Heart right ventricle (tissue), 16 donors: ENCODE measurements around the gene PRPF19. TPM values are rescaled to one million over a fixed set of nuclear protein-coding genes. Genes with fewer than 3 reads are reported as not detected.

ENCODE experiments used
- ATAC-seq, 8 donors: fragments of 200-7000 bp; cut with Tn5 transposase; one replicate each; pipeline ENCODE4 v1.9.1; 2020; ENCODE audit warnings: mild to moderate bottlenecking in 8 of 8, moderate library complexity in 8 of 8, moderate number of reproducible peaks in 1 of 8
- DNase-seq, 2 donors: peaks; one replicate each; pipeline ENCODE4 v3.0.0-alpha.2; 2020
- H3K27ac ChIP-seq, 10 donors: fragments of 200-600 bp; sonication (generic) in 2 of 10; one replicate each; pipeline versions ENCODE4 v1.5.0 to v1.8.0; 2020 to 2022; ENCODE audit warnings: mild to moderate bottlenecking in 3 of 10
- H3K27me3 ChIP-seq, 7 donors: fragments of 200-600 bp; one replicate each; pipeline ENCODE4 v1.8.0; 2021 to 2022; ENCODE audit warnings: mild to moderate bottlenecking in 2 of 7
- H3K36me3 ChIP-seq, 9 donors: fragments of 200-600 bp; sonication (generic) in 1 of 9; one replicate each; pipeline versions ENCODE4 v1.5.0 to v1.8.0; 2020 to 2022; ENCODE audit warnings: mild to moderate bottlenecking in 2 of 9
- H3K4me1 ChIP-seq, 9 donors: fragments of 200-600 bp; sonication (generic) in 1 of 9; one replicate each; pipeline versions ENCODE4 v1.5.0 to v1.8.0; 2020 to 2022; ENCODE audit warnings: mild to moderate bottlenecking in 4 of 9
- H3K4me3 ChIP-seq, 10 donors: fragments of 200-600 bp; sonication (generic) in 2 of 10; one replicate each; pipeline versions ENCODE4 v1.5.0 to v1.8.0; 2020 to 2022; ENCODE audit warnings: mild to moderate bottlenecking in 7 of 10, moderate library complexity in 2 of 10
- H3K9me3 ChIP-seq, 11 donors: fragments of 200-600 bp in 10 of 11; sonication (generic) in 2 of 11; one replicate each; pipeline versions ENCODE4 v1.5.0 to v1.8.0; 2013 to 2022; ENCODE audit warnings: mild to moderate bottlenecking in 2 of 11, control low read depth in 1 of 11, moderate library complexity in 1 of 11
- WGBS, 2 donors: extraction: QIAGEN DNeasy Blood & Tissue Kit; methylation state at CpG; one replicate each; pipeline ENCODE4 v1.1.7; 2013; ENCODE audit warnings: inconsistent platforms in 1 of 2; 5-methylcytosine and 5-hydroxymethylcytosine counted together
- intact Hi-C, 10 donors: fragments of 100-400 bp; cut with DNase I; formaldehyde crosslinking; loops; one replicate each; pipeline versions ENCODE4 v1.11.1 to v1.14.2; 2022
- polyA plus RNA-seq, 2 donors: library from polyadenylated mRNA; stranded (reverse); fragments of 200-250 nt; gene quantifications; one replicate each; pipeline ENCODE4 v1.2.3, GENCODE V29; 2013
- total RNA-seq, 10 donors: library from RNA; stranded (reverse); fragmentation: NEBNext Ultra II Directional in 3 of 10; extraction: Animal tissue kit (Norgen Biotek cat#: 25700) in 3 of 10; gene quantifications; one replicate each; pipeline versions ENCODE4 v1.2.1 to v1.2.4, GENCODE V29; 2021 to 2023
- TF ChIP-seq, protein P1 (sequence below), 9 donors: fragments of 200-600 bp; sonication (generic) in 2 of 9; IDR thresholded peaks; one replicate each; pipeline versions ENCODE4 v1.5.0 to v1.8.0; 2021 to 2022; ENCODE audit warnings: antibody characterized with exemption in 9 of 9, mild to moderate bottlenecking in 5 of 9, moderate library complexity in 1 of 9
- donor health status: Arrhythmogenic right ventricular cardiomyopathy.
- donor health status: ischemic (EF 13 %, LVEDD 7.1; RV severe dilation, severe dysfunction).
- donor health status: healthy with polysubstance abuse.
- donor health status: DM: no; HTN: yes; CAD: no.
- donor health status: DM: no; HTN: no; CAD: no.
- donor health status: ischemic (EF 25% LVEDD 6.9; RV normal size, moderate dysfunction).
- donor health status: ischemic (EF 25% LVEDD 5.7; RV mildly dilated, moderate dysfunction).
- donor health status: healthy.
- donor health status: DM: yes; HTN: yes; CAD: no.
- donor health status: Ischemic cardiomyopathy.
- donor health status: ischemic (EF 35%, LVEDD 5.7; RV mildly dilated, moderate dysfunction).
- donor health status: nonischemic (EF 11% LVEDD 7.7; RV severe dilation, severe dysfunction).
- donor health status: DM: yes; HTN: yes; CAD: no.
- donor health status: PGD.
- donor health status: ischemic (EF 29% LVEDD 5.4; RV normal size, mild dysfunction).
- donor health status: nonischemic (EF 23%, LVEDD 6.1; RV moderate dilation, normal function).

The PRPF19 gene
- total and polyA plus RNA-seq, 12 donors = 32.0 to 53.0 (median 40.1) TPM

GRCh38 chr11:60899977-60900376 lies 6.4 kb downstream of the PRPF19 start:
- TF ChIP-seq, protein P1, sequence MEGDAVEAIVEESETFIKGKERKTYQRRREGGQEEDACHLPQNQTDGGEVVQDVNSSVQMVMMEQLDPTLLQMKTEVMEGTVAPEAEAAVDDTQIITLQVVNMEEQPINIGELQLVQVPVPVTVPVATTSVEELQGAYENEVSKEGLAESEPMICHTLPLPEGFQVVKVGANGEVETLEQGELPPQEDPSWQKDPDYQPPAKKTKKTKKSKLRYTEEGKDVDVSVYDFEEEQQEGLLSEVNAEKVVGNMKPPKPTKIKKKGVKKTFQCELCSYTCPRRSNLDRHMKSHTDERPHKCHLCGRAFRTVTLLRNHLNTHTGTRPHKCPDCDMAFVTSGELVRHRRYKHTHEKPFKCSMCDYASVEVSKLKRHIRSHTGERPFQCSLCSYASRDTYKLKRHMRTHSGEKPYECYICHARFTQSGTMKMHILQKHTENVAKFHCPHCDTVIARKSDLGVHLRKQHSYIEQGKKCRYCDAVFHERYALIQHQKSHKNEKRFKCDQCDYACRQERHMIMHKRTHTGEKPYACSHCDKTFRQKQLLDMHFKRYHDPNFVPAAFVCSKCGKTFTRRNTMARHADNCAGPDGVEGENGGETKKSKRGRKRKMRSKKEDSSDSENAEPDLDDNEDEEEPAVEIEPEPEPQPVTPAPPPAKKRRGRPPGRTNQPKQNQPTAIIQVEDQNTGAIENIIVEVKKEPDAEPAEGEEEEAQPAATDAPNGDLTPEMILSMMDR (IDR thresholded peaks at IDR 0.05) = no peak
- Histone ChIP-seq H3K4me1 (peaks cover under 1 to 24% (median 13%) of the 10 kb centered on the region in 9 donors), H3K36me3 (peaks cover 12 to 92% (median 58%) of the 10 kb centered on the region in 9 donors), H3K27ac (no peak overlapping the region), H3K9me3 (no peaks in the 10 kb centered on the region), H3K27me3 (no peaks in the 10 kb centered on the region), H3K4me3 (no peak overlapping the region)
- ATAC-seq (no peak), DNase-seq (no peak)
- whole genome bisulfite sequencing, 2 donors = 62 to 81% methylated on average over 4 of the region's 4 CpGs
- intact Hi-C loops = loop anchor here (1.0 to 10.0 kb wide), 4 partner anchors 68 to 125 kb away; no protein-coding TSS in a partner anchor

DNA sequence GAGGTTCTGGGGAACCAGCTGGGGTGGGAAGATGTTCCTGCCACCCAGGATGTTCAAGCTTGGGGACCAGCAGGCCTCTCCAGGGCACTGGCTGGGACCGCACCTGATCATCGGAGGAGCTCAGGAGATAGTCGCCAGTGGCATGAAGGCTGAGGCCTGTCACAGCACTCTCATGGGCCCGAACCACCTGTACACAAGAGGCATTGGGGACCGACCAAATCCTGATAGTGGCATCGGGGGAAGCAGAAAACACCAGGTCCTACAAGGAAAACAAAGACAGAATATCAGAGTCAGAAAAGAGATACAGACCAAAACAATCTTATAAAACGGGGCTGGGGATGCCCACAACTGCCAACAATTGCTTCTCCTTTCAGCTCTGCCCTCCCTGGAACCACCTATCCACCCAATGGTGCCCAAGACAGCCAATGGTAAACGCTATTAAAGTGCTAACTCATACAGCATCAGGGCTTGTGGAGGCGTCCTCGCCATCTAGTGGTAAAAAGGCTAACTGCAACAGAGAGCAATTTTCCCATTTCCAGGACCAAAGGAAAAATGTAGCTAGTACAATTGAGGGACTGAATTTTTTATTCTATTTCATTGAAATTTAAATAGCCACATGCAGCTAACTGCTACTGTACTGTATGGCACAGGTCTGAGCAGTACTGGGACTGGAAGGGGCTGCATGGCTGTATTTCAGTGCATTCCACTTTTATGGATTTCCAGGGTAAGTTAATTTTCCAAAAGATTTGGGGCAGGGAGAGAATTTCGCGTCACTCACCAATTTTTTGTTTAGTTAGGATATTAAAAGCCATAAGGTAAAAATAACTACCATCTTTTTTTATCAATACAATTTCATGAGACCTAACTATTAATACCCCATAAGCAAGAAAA lies 7.1 kb downstream of the PRPF19 start:
- 58 to 59% methylated on average over 12 of the region's 12 CpGs for WGBS, 2 donors
- intact Hi-C loops = loop anchor here in 9 of 10 donors (1.0 to 10.0 kb wide), 4 partner anchors 67 to 124 kb away; no protein-coding TSS in a partner anchor
- Histone ChIP-seq H3K27me3 (no peaks in the 10 kb centered on the region), H3K27ac (peak overlapping the region in 1 of 10 donors; percentile 9), H3K4me3 (no peak overlapping the region), H3K9me3 (no peaks in the 10 kb centered on the region), H3K36me3 (peaks cover 12 to 99% (median 64%) of the 10 kb centered on the region in 9 donors), H3K4me1 (peaks cover 0 to 17% (median 6%) of the 10 kb centered on the region in 9 donors)
- no peak for DNase-seq
- ATAC-seq = peak in 7 of 8 donors; percentile 54 to 74 (median 69)
- TF ChIP-seq, protein P1 (IDR thresholded peaks at IDR 0.05) = peak; percentile 93 to 99 (median 95)

- DNase-seq (no peak), ATAC-seq (no peak)
- Histone ChIP-seq H3K9me3 (no peaks in the 10 kb centered on the region), H3K27ac (no peak overlapping the region), H3K4me1 (peaks cover 0 to 12% (median 0%) of the 10 kb centered on the region in 9 donors), H3K4me3 (no peak overlapping the region), H3K36me3 (peaks cover 12 to 100% (median 70%) of the 10 kb centered on the region in 9 donors), H3K27me3 (no peaks in the 10 kb centered on the region)
- WGBS, 2 donors = 93 to 96% methylated on average over 4 of the region's 4 CpGs
- TF ChIP-seq, protein P1 (IDR thresholded peaks at IDR 0.05) = no peak
- intact Hi-C loops = loop anchor here in 7 of 10 donors (5.0 to 10.0 kb wide), 3 partner anchors 65 to 123 kb away; no protein-coding TSS in a partner anchor
Measured at GRCh38 chr11:60897496-60897895, 8.9 kb downstream of the PRPF19 start.

- TF ChIP-seq, protein P1 (IDR thresholded peaks at IDR 0.05) = no peak
- DNase-seq (no peak), ATAC-seq (no peak)
- H3K36me3 ChIP-seq = peaks cover 12 to 92% (median 53%) of the 10 kb centered on the region in 9 donors
- H3K27me3 ChIP-seq = no peaks in the 10 kb centered on the region
- H3K9me3 ChIP-seq = no peaks in the 10 kb centered on the region
- H3K4me1 ChIP-seq = peaks cover 0 to 14% (median 5%) of the 10 kb centered on the region in 9 donors
- H3K27ac ChIP-seq = no peak overlapping the region
- intact Hi-C loops = loop anchor here in 7 of 10 donors (5.0 to 10.0 kb wide), 3 partner anchors 63 to 121 kb away; no protein-coding TSS in a partner anchor
- no peak overlapping the region for H3K4me3 ChIP-seq
- WGBS, 2 donors = 85 to 89% methylated on average over 5 of the region's 5 CpGs
Measured at GRCh38 chr11:60895687-60896086, 10.7 kb downstream of the PRPF19 start.
